Testis (tissue), 2 donors: ENCODE measurements around the gene ARHGEF38.

Experiments used
- POLR2A ChIP-seq: fragments of 450-650 bp; IDR thresholded peaks from one replicate; pipeline ENCODE4 v1.6.1; 2017; ENCODE audit warnings: antibody characterized with exemption, mild to moderate bottlenecking, moderate library complexity
- TF ChIP-seq, protein P1 (sequence below), 3 experiments: fragments of 450-650 bp in 2 of 3; fragments of 200-600 bp in 1 of 3; sonication (generic) in 1 of 3; IDR thresholded peaks; one replicate each; pipeline ENCODE4 v1.5.1; 2016 to 2019; ENCODE audit warnings: antibody characterized with exemption in 3 of 3, mild to moderate bottlenecking in 2 of 3, moderate library complexity in 1 of 3

DNA sequence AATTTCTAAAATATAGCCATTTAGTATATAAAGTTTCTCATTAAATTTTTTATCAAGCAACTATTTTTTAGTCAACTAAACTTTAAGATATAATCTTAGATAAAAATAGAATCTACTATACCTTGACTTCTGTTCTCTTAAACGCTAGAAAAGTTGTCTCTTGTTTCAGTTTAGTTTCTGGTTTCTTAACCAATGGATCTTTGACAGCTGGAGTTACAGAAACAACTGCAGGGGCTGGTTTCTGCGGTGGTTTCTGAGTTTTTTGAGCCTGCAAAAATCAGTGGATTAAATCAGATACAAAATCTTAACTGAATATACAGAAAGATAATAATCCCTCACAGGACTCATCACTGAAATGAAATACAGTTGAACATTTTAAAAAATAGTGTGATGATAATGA, 134.2 kb downstream of the ARHGEF38 start:
- TF ChIP-seq, protein P1, sequence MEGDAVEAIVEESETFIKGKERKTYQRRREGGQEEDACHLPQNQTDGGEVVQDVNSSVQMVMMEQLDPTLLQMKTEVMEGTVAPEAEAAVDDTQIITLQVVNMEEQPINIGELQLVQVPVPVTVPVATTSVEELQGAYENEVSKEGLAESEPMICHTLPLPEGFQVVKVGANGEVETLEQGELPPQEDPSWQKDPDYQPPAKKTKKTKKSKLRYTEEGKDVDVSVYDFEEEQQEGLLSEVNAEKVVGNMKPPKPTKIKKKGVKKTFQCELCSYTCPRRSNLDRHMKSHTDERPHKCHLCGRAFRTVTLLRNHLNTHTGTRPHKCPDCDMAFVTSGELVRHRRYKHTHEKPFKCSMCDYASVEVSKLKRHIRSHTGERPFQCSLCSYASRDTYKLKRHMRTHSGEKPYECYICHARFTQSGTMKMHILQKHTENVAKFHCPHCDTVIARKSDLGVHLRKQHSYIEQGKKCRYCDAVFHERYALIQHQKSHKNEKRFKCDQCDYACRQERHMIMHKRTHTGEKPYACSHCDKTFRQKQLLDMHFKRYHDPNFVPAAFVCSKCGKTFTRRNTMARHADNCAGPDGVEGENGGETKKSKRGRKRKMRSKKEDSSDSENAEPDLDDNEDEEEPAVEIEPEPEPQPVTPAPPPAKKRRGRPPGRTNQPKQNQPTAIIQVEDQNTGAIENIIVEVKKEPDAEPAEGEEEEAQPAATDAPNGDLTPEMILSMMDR (IDR thresholded peaks at IDR 0.05), result no peak
- no peak for TF ChIP-seq POLR2A
